SU-DHL-6 (cell line): Measurements from ENCODE around the gene CHMP4B.

Source experiments
- H2AFZ ChIP-seq: fragments of 200-600 bp; sonication (generic); 2 replicates; pipeline ENCODE4 v1.6.1; 2014; ENCODE audit warnings: low read depth, mild to moderate bottlenecking, moderate library complexity, mixed read lengths, antibody characterized with exemption, low read length; ENCODE audit not compliant: severe bottlenecking
- H3F3A ChIP-seq: fragments of 200-600 bp; shearing (Covaris generic); 2 replicates; pipeline ENCODE4 v1.6.0; 2016; ENCODE audit warnings: antibody characterized with exemption, mild to moderate bottlenecking; ENCODE audit not compliant: insufficient read depth
- H3K27ac ChIP-seq: fragments of 200-600 bp; sonication (generic); 2 replicates; pipeline ENCODE4 v1.5.1; 2016; ENCODE audit warnings: low read depth, mild to moderate bottlenecking, low read length, moderate library complexity, mixed read lengths
- H3K27me3 ChIP-seq: fragments of 200-600 bp; sonication (generic), shearing (Covaris generic); 2 replicates; pipeline ENCODE4 v1.6.0; 2014; ENCODE audit warnings: mild to moderate bottlenecking, low read length
- H3K36me3 ChIP-seq: fragments of 200-600 bp; sonication (generic); 2 replicates; pipeline ENCODE4 v1.6.1; 2014; ENCODE audit warnings: mild to moderate bottlenecking, low read length, mixed read lengths
- H3K4me2 ChIP-seq: fragments of 300-600, 200-600 bp; shearing (Covaris generic), sonication (generic); 2 replicates; pipeline ENCODE4 v1.6.0; 2014; ENCODE audit warnings: low read length, low read depth, mild to moderate bottlenecking; ENCODE audit not compliant: poor library complexity, severe bottlenecking
- H3K4me3 ChIP-seq: fragments of 200-600 bp; sonication (generic); 2 replicates; pipeline ENCODE4 v1.5.1; 2014; ENCODE audit warnings: antibody characterized with exemption, low read length, mild to moderate bottlenecking, mixed read lengths; ENCODE audit not compliant: insufficient read depth, poor library complexity, severe bottlenecking
- H3K79me2 ChIP-seq: fragments of 200-600 bp; sonication (generic); 2 replicates; pipeline ENCODE4 v1.6.1; 2014; ENCODE audit warnings: mild to moderate bottlenecking, low read length, moderate library complexity; ENCODE audit not compliant: insufficient read depth
- H3K9ac ChIP-seq: fragments of 200-600 bp; sonication (generic); 2 replicates; pipeline ENCODE4 v1.7.0; 2014; ENCODE audit warnings: mild to moderate bottlenecking, low read length
- H3K9me2 ChIP-seq: fragments of 200-600 bp; sonication (generic); replicated peaks from 2 replicates; pipeline ENCODE4 v1.6.1; 2014; ENCODE audit warnings: low read length; ENCODE audit not compliant: insufficient read depth
- H3K9me3 ChIP-seq: fragments of 200-600 bp; sonication (generic); 2 replicates; pipeline ENCODE4 v1.6.1; 2014; ENCODE audit warnings: low read length, mixed read lengths; ENCODE audit not compliant: insufficient read depth
- H4K20me1 ChIP-seq: fragments of 200-600 bp; sonication (generic); 2 replicates; pipeline ENCODE4 v1.6.1; 2014; ENCODE audit warnings: low read depth, mild to moderate bottlenecking, antibody characterized with exemption, low read length, moderate library complexity, mixed read lengths
- EZH2phosphoT487 ChIP-seq: fragments of 200-600 bp; sonication (generic), shearing (Covaris generic); conservative IDR thresholded peaks from 2 replicates; pipeline ENCODE4 v1.6.1; 2018; ENCODE audit warnings: mild to moderate bottlenecking, antibody characterized with exemption, low read length, moderate library complexity, mixed read lengths
- TF ChIP-seq, protein P1 (sequence below): fragments of 200-600 bp; sonication (generic); IDR thresholded peaks from one replicate; pipeline ENCODE4 v1.5.1; 2017; ENCODE audit warnings: antibody characterized with exemption, mild to moderate bottlenecking, low read length, moderate library complexity; ENCODE audit not compliant: insufficient read depth, poor library complexity, severe bottlenecking

CHMP4B gene

DNA sequence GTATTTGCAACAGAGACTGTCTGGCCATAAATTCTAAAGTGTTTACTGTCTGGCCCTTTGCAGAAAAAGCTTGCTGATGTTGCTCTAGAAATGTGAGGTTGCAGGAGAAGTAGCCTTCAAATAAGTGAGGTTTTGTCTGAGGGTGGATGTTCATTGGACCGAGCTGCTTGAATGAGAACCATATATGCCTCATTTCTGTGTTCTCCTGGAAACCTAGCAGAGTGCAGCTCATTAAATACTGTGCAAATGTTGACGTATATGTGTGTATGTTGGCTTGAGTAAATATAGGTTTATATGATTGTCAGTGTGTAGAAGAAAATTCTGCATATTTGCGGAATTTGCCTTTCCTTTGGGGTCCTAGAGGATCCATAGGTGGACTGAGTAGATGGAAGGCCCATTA lies 39.0 kb downstream of the CHMP4B start:
- Histone ChIP-seq H3K9me2 (no peaks in the 10 kb centered on the region), H3F3A (no peaks in the 10 kb centered on the region), H3K4me3 (no peak overlapping the region), H3K4me2 (no peak overlapping the region), H3K27me3 (no peaks in the 10 kb centered on the region), H4K20me1 (no peaks in the 10 kb centered on the region), H3K9me3 (no peaks in the 10 kb centered on the region), H3K9ac (no peak overlapping the region), H2AFZ (no peak overlapping the region), H3K36me3 (peaks cover 14% of the 10 kb centered on the region; the same call in 1 of the 2 replicates), H3K27ac (no peak overlapping the region), H3K79me2 (peaks cover 56% of the 10 kb centered on the region)
- no peak for TF ChIP-seq EZH2phosphoT487
- TF ChIP-seq, protein P1, sequence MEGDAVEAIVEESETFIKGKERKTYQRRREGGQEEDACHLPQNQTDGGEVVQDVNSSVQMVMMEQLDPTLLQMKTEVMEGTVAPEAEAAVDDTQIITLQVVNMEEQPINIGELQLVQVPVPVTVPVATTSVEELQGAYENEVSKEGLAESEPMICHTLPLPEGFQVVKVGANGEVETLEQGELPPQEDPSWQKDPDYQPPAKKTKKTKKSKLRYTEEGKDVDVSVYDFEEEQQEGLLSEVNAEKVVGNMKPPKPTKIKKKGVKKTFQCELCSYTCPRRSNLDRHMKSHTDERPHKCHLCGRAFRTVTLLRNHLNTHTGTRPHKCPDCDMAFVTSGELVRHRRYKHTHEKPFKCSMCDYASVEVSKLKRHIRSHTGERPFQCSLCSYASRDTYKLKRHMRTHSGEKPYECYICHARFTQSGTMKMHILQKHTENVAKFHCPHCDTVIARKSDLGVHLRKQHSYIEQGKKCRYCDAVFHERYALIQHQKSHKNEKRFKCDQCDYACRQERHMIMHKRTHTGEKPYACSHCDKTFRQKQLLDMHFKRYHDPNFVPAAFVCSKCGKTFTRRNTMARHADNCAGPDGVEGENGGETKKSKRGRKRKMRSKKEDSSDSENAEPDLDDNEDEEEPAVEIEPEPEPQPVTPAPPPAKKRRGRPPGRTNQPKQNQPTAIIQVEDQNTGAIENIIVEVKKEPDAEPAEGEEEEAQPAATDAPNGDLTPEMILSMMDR: no peak

DNA sequence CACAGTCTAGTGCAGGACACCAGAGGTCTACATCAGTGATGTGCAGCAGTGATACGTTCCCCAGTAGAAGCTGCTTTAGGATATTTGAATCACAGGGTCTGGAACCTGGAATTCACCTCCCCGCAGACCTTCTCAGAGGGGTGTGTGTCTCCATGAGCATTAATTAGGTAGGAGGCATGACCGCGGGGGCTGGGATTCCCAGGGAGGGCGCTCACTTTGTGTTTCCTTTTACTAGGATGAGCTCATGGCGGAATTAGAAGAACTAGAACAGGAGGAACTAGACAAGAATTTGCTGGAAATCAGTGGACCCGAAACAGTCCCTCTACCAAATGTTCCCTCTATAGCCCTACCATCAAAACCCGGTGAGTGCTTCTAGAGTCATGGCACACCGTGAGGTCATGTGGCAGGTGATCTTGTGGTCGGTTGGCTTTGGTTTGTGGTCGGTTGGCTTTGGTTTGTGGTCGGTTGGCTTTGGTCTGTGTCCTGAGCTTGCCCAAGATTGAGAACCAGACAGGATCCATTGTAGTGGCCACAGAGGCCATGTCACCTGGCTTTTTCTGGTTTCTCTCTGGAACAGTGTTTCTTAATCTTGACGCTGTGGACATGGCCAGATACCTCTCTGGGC lies 40.8 kb downstream of the CHMP4B start:
- peaks cover 38% of the 10 kb centered on the region for H3K79me2 ChIP-seq
- H3K4me2 ChIP-seq: no peak overlapping the region
- no peak for TF ChIP-seq EZH2phosphoT487
- TF ChIP-seq, protein P1: no peak
- no peaks in the 10 kb centered on the region for H3K27me3 ChIP-seq
- H3K9ac ChIP-seq: no peak overlapping the region
- peaks cover 14% of the 10 kb centered on the region; the same call in 1 of the 2 replicates for H3K36me3 ChIP-seq
- no peaks in the 10 kb centered on the region for H3K9me3 ChIP-seq
- no peaks in the 10 kb centered on the region for H3K9me2 ChIP-seq
- no peak overlapping the region for H2AFZ ChIP-seq
- no peak overlapping the region for H3K4me3 ChIP-seq
- no peak overlapping the region for H3K27ac ChIP-seq
- no peaks in the 10 kb centered on the region for H4K20me1 ChIP-seq
- H3F3A ChIP-seq: no peaks in the 10 kb centered on the region

DNA sequence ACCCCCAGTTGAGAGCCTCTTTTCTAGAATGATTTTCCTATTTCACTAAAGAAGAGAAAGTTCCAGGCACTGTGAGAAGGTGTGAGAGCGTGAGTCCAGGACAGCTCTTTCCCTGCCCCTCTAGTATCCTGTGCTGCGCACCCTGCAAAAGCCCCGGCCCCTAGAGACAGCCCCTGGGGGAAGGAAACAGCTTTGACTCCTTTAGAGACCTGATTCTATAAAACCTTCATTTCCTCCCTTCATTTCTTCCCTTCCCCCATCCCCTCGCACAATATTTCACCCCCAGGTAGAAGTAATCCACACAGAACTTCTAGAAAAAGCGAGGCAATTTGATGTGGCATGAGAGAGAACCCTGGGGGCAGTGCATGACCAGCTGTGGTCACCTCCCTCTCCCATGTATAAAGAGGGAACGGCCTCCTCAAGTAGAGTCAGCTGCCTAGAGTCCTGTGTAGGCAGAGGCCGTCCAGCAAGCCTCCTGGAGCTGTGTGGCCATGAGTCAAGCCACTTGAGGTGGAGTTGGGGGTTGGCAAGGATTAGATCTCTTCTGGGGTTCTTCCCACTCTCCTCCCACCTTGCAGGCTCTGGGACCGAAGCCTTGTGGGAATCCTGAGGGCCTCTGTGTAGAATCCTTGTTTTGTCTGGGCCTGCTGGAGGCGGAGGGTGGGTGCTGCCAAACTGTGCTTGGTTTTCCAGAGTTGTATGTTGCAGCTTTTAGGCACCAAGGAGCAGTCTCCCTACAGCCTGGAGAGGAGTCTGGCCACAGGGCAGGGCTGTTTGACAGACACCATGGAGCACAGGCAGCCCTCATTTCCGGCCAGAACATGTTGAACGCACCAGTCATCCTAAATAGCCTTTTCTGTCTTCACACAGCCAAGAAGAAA lies 41.7 kb downstream of the CHMP4B start:
- H3K36me3 ChIP-seq: peaks cover 14% of the 10 kb centered on the region; the same call in 1 of the 2 replicates
- no peaks in the 10 kb centered on the region for H4K20me1 ChIP-seq
- H2AFZ ChIP-seq: no peak overlapping the region

More for the DNA sequence above, 41.7 kb downstream of the CHMP4B start:
- no peaks in the 10 kb centered on the region for H3K27me3 ChIP-seq
- no peaks in the 10 kb centered on the region for H3K9me2 ChIP-seq
- no peaks in the 10 kb centered on the region for H3K9me3 ChIP-seq
- no peak overlapping the region for H3K4me2 ChIP-seq
- no peak overlapping the region for H3K4me3 ChIP-seq
- H3K9ac ChIP-seq: no peak overlapping the region
- H3K27ac ChIP-seq: no peak overlapping the region
- H3K79me2 ChIP-seq: peaks cover 29% of the 10 kb centered on the region
- H3F3A ChIP-seq: no peaks in the 10 kb centered on the region
- TF ChIP-seq EZH2phosphoT487: no peak
- TF ChIP-seq, protein P1: no peak
